Upper lobe of left lung (tissue), 6 donors: ENCODE measurements around the gene CHAD. TPM values are rescaled to one million over a fixed set of nuclear protein-coding genes. Genes with fewer than 3 reads are reported as not detected.

Source experiments
- ATAC-seq, 2 donors: fragments of 200-7000 bp; cut with Tn5 transposase; one replicate each; pipeline ENCODE4 v1.9.1; 2022; ENCODE audit warnings: mild to moderate bottlenecking in 2 of 2, moderate library complexity in 2 of 2; ENCODE audit not compliant: low FRiP score in 2 of 2
- DNase-seq, 2 donors: peaks; one replicate each; pipeline ENCODE4 v3.0.0-alpha.2; 2019 to 2020
- H3K27ac ChIP-seq, 4 donors: fragments of 200-600 bp; sonication (generic); one replicate each; pipeline ENCODE4 v1.5.1; 2016 to 2019
- H3K27me3 ChIP-seq, 4 donors: fragments of 200-600 bp; sonication (generic); one replicate each; pipeline ENCODE4 v1.5.1; 2017 to 2019
- H3K36me3 ChIP-seq, 4 donors: fragments of 200-600 bp; sonication (generic); one replicate each; pipeline ENCODE4 v1.5.1; 2016 to 2019
- H3K4me1 ChIP-seq, 4 donors: fragments of 200-600 bp; sonication (generic); one replicate each; pipeline ENCODE4 v1.5.1; 2018 to 2019
- H3K4me3 ChIP-seq, 4 donors: fragments of 200-600 bp; sonication (generic); one replicate each; pipeline ENCODE4 v1.5.1; 2017 to 2019; ENCODE audit warnings: mild to moderate bottlenecking in 2 of 4, moderate library complexity in 1 of 4
- H3K9me3 ChIP-seq, 4 donors: fragments of 200-600 bp; sonication (generic); one replicate each; pipeline ENCODE4 v1.5.1; 2018 to 2019
- EP300 ChIP-seq, 4 donors: sonication (generic); formaldehyde crosslinking; IDR thresholded peaks; one replicate each; pipeline ENCODE4 v1.5.1; 2017; ENCODE audit warnings: antibody characterized with exemption in 4 of 4, control low read depth in 2 of 4
- POLR2A ChIP-seq, 4 donors: fragments of 450-650 bp; IDR thresholded peaks; one replicate each; pipeline ENCODE4 v1.5.1; 2016 to 2017; ENCODE audit warnings: antibody characterized with exemption in 4 of 4, mild to moderate bottlenecking in 2 of 4
- POLR2AphosphoS5 ChIP-seq, 2 donors: sonication (generic); formaldehyde crosslinking; IDR thresholded peaks; one replicate each; pipeline ENCODE4 v1.5.1; 2017; ENCODE audit warnings: antibody characterized with exemption in 2 of 2
- WGBS, 2 donors: methylation state at CpG; one replicate each; pipeline ENCODE4 v1.1.5; 2017 to 2018; 5-methylcytosine and 5-hydroxymethylcytosine counted together
- total RNA-seq, 6 donors: library from RNA; depleted of rRNA in 4 of 6; stranded (reverse); fragments of >200 nt in 4 of 6; gene quantifications; one replicate each; pipeline versions ENCODE4 v1.1.0 to v1.2.1, GENCODE V29; 2016 to 2021
- TF ChIP-seq, protein P1 (sequence below), 6 experiments: fragments of 450-650 bp in 4 of 6; fragments of 200-600 bp in 2 of 6; sonication (generic) in 2 of 6; IDR thresholded peaks; one replicate each; pipeline ENCODE4 v1.5.1; 2016 to 2019; ENCODE audit warnings: antibody characterized with exemption in 6 of 6
- donor health status: DM: no; HTN: no; CAD: no; lungs with moderate emphysema.
- donor health status: DM: no; HTN: yes; CAD: no; lungs with severe emphysema.

CHAD gene
- total RNA-seq, 6 donors from 2014 or later = 0.13 to 0.30 (median 0.21) TPM; not detected in 2

DNA sequence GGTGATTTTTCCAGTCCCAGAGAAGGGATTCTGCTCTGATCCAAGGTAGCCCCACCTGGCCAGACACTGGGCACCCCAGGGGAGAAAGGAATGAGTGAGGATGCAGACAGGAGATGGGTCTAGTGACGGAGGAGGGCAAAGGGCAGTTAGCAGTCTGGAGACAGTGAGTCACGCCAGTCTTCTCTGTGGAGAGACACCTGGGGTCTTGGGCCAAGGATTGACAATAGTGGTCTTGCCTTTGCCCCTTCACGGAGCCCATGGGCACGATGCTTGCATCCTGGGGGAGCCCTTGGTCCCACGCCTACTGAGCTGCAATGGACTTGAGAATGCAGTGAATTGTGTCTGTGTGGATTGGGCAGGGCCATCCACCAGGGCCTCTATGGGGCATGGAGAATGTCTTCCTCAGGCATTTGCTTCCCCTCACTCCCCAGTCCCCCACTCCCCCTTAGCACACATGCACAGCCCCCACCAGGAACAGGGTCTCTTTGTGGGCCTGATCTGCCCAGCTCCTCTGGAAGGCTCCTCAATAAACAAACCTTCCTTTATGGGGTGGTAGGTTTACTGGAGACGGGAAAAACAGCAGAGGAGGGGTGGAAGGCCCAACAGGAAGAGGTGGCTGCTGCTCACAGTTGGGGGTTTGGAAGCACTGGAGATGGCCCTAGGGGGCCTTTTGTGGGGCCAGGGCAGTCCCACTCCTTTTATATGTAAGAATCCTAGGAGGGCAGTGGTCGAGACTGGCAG, 1.4 kb downstream of the CHAD start:
- Histone ChIP-seq H3K27me3 (peaks cover 0 to 21% (median 4%) of the 10 kb centered on the region in 4 donors), H3K27ac (no peak overlapping the region), H3K9me3 (no peaks in the 10 kb centered on the region), H3K36me3 (peaks cover 0 to 25% (median 16%) of the 10 kb centered on the region in 4 donors), H3K4me1 (peaks cover 10 to 25% (median 13%) of the 10 kb centered on the region in 4 donors), H3K4me3 (no peak overlapping the region)
- ATAC-seq = no peak
- 74 to 85% methylated on average over 4 to 7 of the region's 7 CpGs for WGBS, 2 donors
- no peak for TF ChIP-seq POLR2A (IDR thresholded peaks at IDR 0.05)
- TF ChIP-seq, protein P1, sequence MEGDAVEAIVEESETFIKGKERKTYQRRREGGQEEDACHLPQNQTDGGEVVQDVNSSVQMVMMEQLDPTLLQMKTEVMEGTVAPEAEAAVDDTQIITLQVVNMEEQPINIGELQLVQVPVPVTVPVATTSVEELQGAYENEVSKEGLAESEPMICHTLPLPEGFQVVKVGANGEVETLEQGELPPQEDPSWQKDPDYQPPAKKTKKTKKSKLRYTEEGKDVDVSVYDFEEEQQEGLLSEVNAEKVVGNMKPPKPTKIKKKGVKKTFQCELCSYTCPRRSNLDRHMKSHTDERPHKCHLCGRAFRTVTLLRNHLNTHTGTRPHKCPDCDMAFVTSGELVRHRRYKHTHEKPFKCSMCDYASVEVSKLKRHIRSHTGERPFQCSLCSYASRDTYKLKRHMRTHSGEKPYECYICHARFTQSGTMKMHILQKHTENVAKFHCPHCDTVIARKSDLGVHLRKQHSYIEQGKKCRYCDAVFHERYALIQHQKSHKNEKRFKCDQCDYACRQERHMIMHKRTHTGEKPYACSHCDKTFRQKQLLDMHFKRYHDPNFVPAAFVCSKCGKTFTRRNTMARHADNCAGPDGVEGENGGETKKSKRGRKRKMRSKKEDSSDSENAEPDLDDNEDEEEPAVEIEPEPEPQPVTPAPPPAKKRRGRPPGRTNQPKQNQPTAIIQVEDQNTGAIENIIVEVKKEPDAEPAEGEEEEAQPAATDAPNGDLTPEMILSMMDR (IDR thresholded peaks at IDR 0.05) = no peak
- DNase-seq = no peak

DNA sequence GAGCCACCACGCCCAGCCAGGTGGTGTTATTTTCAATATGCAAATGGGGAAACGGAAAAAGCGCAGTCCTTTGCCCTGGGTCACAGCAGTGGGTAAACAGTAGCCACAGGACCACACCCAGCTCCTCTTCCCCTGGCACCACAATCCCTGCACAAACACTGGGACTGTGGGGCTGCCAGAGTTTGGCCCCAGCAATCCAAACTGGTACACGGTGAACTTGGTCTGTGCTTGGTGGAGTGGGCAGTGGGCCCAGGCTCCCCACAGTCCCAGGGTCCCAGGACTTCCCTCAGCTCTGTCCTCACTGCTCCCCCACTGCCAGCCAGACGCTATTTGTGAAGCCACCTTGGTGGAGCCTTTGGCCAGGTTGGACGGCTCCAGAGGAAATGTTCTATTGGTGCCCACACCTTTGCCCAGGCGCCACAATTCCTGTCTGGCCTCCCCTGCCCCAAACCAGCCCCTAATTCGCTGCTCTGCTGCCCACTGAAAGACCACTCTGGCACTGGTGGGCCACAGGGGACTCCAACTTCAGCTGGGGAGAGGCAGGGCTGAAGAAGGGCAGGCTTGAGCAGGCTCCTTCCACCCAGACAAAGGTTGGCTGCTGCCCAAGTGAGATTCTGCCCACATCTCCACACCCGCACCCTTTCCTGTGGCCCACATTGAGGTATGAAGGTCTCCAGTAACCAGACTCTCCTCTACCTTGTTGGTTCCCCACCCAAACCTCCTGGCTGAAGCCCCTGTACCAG, 2.1 kb downstream of the CHAD start:
- Histone ChIP-seq H3K27me3 (peaks cover 0 to 21% (median 4%) of the 10 kb centered on the region in 4 donors), H3K4me3 (no peak overlapping the region), H3K27ac (no peak overlapping the region), H3K4me1 (peaks cover 10 to 25% (median 13%) of the 10 kb centered on the region in 4 donors), H3K36me3 (peaks cover 0 to 22% (median 15%) of the 10 kb centered on the region in 4 donors), H3K9me3 (no peaks in the 10 kb centered on the region)
- 70 to 76% methylated on average over 4 to 9 of the region's 9 CpGs for WGBS, 2 donors
- DNase-seq = no peak
- TF ChIP-seq POLR2A (IDR thresholded peaks at IDR 0.05) (no peak), EP300 (IDR thresholded peaks at IDR 0.05) (no peak), POLR2AphosphoS5 (IDR thresholded peaks at IDR 0.05) (no peak)
- TF ChIP-seq, protein P1 (IDR thresholded peaks at IDR 0.05) = no peak
- ATAC-seq = no peak

DNA sequence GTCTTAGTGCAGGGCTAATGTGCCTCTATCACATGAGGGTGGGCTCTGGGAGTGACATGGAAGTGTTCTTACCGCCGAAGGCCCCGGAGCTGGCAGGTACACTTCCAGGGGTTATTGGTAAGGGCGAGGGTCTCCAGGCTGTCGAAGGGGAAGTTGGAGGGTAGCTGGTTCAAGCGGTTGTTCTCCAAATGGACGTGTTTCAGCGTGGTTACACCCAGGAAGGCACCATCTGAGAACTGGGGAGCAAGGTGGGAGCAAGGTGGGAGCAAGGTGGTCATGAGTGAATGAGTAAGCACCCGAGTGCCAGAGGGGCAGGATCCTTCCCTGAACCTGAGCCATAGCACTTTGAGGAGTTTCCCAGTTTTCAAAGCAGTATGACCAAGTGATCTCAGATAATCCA, 3.0 kb downstream of the CHAD start:
- H3K4me3 ChIP-seq = no peak overlapping the region
- no peaks in the 10 kb centered on the region for H3K9me3 ChIP-seq
- H3K4me1 ChIP-seq = peaks cover 10 to 25% (median 13%) of the 10 kb centered on the region in 4 donors
- H3K27ac ChIP-seq = no peak overlapping the region
- H3K36me3 ChIP-seq = peaks cover 0 to 15% (median 11%) of the 10 kb centered on the region in 4 donors
- H3K27me3 ChIP-seq = peaks cover 0 to 21% (median 4%) of the 10 kb centered on the region in 4 donors
- 88 to 95% methylated on average over 9 of the region's 9 CpGs for WGBS, 2 donors
- ATAC-seq (no peak), DNase-seq (no peak)
- TF ChIP-seq, protein P1 (IDR thresholded peaks at IDR 0.05) = no peak

DNA sequence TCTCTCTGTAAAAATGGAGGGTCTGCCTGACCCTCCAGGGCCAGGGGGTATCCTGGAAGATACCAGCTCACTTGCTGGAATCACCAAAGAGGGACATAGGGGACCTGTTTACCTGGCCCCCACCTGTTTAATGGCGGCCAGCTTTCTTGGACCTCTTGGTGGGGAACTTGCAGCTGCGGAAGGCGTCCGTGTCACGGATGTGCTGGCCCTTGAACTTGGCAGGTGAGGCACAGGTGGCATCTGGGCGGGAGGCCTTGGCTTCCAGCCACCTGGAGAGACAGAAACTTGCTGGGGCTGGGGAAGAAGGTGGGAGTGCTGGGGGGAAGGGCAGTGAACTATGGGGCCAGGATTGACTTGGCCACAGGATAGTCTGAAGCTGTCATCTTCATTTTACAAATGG, 3.5 kb downstream of the CHAD start:
- TF ChIP-seq, protein P1 (IDR thresholded peaks at IDR 0.05) = no peak
- TF ChIP-seq EP300 (IDR thresholded peaks at IDR 0.05) (no peak), POLR2A (IDR thresholded peaks at IDR 0.05) (no peak), POLR2AphosphoS5 (IDR thresholded peaks at IDR 0.05) (no peak)
- Histone ChIP-seq H3K36me3 (peaks cover 0 to 15% (median 11%) of the 10 kb centered on the region in 4 donors), H3K4me3 (no peak overlapping the region), H3K4me1 (peaks cover 10 to 25% (median 13%) of the 10 kb centered on the region in 4 donors), H3K27ac (no peak overlapping the region), H3K9me3 (no peaks in the 10 kb centered on the region), H3K27me3 (peaks cover 0 to 21% (median 4%) of the 10 kb centered on the region in 4 donors)
- ATAC-seq (no peak), DNase-seq (no peak)
- 95 to 100% methylated on average over 2 to 6 of the region's 6 CpGs for WGBS, 2 donors
